ENCODE measurements around the gene DCHS2.
"Not testable (repeated sequence)": the region's sequence is repeated elsewhere in the genome, so short reads cannot be mapped to it uniquely, and the experiment has no call there.

The DCHS2 gene

DNA sequence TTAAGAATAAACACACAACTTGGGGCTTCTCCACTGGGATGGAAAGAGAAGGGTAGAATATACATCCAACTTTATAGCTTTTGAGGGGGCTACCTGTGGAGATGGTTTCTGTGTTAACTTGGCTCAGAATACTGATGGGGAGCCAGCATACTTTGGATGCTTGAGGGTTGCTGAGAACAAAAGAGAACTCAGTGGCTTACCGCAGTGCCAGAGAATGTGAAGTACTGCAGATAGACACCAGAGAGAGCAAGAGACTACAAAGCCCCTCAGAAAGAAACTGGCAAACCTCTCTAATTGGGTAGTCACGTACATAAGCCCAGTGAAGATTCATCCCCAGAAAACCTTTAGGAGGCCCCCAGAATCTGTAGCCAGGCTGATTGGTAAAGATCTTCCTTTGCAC is 214.4 kb downstream of the DCHS2 start:
- DNase-seq (ENCODE audit: extremely low spot score, insufficient read length, low read depth) (no peak), FAIRE-seq (no peak)

DNA sequence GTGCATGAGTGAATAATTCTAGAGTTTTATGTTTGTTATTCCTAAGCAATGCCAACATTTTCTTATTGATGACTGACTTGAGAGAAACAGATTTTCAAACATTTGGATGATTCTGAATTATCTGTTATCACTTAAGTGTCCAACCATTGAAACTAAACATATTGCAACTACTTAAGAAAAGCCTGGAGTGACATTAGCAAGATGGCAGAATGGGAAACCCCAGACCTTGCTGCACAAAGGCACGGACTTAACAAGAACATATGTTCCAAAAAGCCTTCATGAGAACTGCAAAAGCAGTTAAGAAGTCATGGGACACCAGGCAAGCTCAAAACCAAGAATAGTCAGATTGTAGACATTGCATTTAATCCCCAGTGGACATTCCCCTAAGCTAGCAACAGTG is 215.1 kb downstream of the DCHS2 start:
- no peak for DNase-seq (ENCODE audit: extremely low spot score, insufficient read length, low read depth)
- no peak for FAIRE-seq

DNA sequence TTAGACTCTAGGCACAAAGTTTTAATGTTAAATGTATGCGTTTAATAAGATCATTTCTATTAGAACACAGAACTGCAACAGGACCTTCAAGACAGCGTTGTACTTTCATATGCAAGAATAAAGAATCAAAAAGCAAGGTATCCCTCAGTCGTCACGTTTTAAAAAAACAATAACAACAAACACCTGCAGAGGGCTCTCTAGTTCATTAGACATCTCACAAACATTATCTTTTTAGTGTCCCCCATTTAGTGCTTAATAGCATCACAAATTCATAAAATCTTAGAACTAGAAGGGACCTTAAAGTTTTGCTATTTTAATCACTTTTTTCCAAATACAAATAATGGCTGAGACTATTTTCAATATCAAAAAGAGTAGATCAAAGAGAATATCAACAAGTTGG is 236.6 kb downstream of the DCHS2 start:
- no peak for DNase-seq (ENCODE audit: extremely low spot score, insufficient read length, low read depth)
- no peak for FAIRE-seq

DNA sequence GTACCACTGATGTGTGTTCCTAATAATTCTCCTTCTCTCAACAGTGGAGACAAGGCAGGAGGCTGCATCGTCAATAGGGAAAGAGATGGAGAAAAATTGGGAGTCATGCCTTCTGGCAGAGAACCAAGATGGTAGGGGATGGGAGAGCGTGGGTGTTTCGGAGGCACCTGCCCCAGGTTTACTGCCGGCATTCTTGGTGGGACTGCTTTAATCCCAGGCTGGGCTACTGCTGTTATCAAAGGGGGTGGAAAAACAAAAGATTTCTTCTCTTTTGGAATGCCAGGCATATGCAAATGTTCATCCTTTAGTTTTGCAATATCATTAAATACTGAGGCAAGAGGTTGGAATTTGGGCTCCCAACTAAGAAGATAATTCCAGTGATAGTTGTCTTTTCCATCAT is 257.0 kb downstream of the DCHS2 start:
- FAIRE-seq (no peak), DNase-seq (ENCODE audit: extremely low spot score, insufficient read length, low read depth) (no peak)

DNA sequence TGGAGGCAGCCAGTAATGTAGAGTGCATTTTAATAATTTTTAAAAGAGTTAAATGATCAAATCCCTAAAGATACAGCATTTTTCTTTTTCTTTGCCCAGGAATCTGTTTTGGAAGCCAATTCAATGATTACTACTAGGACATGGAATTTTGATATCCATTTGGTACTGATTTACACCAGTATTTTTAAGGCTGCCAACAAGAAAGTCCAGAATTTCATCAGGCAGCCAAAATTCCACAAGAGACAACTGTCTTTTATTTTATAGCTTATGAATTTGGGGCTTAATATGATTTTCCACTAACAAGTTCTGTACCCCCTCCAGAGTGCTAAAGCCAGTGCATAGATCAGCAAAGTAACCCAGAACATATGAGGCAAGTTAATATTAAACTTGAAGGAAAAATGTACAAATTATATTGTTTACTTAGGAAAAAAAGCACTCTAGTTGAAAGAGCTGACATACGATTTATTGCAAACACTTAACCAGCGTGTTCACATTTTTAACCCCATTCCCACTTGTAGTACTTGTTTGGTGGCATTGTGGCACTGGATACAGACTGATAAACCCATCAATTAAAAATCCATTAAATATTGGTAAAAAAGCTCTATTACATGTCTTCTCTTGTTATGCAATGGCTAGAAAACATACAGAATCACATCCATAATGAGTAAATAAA is 259.7 kb downstream of the DCHS2 start:
- no peak for FAIRE-seq
- DNase-seq (ENCODE audit: extremely low spot score, insufficient read length, low read depth), result no peak

DNA sequence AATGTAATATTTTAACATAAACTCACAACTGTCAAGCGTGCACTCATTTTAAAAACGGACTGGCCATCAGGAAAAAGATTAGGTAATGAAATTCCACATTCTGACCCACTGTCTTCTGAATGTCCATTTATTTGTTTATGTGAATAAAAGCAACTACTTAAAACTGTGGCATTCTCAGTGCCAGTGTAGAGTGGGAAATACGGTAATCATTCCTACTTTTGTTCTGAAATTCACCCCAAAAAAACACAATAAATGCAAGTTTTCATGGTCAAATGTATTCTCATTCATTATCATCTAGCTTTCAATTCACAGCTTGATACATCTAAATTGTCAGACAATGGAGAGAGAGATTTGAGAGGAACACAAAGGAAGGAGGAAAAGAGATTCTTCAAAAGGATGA is 260.9 kb downstream of the DCHS2 start:
- no peak for FAIRE-seq
- no peak for DNase-seq (ENCODE audit: extremely low spot score, insufficient read length, low read depth)

DNA sequence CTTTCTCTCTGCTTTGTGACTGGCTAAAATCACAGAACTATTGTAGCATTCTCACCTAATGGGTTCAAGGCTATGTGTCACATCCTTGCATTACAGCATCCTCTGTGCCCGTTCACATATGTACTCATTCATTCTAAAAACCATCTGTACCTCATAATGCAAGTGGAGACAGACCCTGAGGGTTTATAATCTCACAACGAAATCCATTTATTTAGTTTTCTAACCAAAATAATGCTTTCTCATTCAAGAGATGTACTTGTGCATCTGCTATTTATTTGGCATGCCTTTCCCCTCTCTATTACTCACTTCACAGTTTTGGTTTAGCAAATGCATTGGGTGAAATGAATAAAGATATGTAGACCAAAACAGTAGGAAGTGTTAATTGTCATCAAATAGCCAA is 261.5 kb downstream of the DCHS2 start:
- no peak for FAIRE-seq
- no peak for DNase-seq (ENCODE audit: extremely low spot score, insufficient read length, low read depth)

DNA sequence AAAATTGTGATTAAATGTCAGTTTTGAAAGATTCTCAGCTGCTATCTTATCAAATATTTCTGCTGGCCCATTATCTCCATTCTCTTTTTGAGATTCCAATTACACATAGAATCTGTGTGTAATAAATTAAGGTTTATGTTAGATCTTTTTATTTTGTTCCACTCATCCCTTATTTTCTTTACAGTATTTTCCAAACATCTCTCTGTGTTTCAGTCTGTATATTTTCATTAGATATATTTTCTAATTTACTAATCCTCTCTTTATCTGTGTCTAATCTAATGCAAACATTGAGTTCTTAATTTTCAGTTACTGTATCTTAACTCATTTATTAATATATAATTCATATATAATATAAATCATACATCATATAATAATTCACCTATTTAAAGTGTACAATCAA is 268.7 kb downstream of the DCHS2 start:
- DNase-seq (ENCODE audit: extremely low spot score, insufficient read length, low read depth) (no peak), FAIRE-seq (no peak)

DNA sequence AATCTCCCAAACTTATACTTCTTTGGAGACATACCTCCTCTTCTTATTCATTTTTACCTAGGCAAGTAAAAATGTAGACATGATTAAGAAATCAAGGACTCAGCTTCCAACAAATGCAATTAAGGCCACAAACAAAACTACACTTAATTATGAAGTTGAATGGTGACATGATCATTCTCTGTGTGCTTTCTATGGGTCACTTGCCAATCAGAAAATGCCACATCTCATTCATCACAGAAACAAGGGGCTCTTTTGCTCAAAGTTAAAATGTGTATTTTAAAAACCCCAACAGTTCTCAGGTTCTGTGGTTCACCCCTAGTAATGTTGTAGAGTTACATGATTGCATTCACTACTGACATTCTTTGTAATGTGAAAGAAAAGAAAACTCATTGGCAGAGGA is 273.5 kb downstream of the DCHS2 start:
- no peak for DNase-seq (ENCODE audit: extremely low spot score, insufficient read length, low read depth)
- no peak for FAIRE-seq

DNA sequence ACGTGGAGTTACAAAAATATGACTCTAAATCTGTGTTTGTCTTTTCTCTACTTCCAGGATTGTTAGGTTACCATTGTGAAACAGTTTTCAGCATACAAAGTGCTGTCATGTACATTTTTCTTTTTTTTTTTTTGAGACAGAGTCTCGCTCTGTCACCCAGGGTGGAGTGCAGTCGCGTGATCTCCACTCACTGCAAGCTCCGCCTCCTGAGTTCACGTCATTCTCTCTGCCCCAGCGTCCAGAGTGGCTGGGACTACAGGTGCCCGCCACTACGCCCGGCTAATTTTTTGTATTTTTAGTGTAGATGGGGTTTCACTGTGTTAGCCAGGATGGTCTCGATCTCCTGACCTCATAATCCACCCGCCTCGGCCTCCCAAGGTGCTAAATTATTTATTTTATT is 274.2 kb downstream of the DCHS2 start:
- not testable (repeated sequence) for DNase-seq (ENCODE audit: extremely low spot score, insufficient read length, low read depth); FAIRE-seq

DNA sequence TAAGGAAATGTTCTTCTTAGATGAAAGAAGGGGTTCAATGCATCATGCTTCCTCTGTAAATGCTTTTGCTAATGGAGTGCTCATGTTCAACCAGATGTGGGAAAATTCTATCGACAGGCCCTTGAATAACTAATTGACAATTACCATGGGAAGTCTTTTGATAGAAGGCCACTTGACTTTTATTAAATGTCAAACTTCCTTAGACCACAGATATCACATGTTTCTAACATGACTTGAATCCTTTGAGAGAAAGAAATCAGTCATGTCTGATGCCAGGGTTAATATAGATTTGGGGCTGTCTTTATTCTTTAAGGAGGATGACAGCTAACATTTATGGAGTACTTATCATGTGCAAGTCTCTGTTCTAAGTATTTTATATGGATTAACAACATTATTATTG is 280.1 kb downstream of the DCHS2 start:
- FAIRE-seq, result no peak
- DNase-seq (ENCODE audit: extremely low spot score, insufficient read length, low read depth), result no peak

DNA sequence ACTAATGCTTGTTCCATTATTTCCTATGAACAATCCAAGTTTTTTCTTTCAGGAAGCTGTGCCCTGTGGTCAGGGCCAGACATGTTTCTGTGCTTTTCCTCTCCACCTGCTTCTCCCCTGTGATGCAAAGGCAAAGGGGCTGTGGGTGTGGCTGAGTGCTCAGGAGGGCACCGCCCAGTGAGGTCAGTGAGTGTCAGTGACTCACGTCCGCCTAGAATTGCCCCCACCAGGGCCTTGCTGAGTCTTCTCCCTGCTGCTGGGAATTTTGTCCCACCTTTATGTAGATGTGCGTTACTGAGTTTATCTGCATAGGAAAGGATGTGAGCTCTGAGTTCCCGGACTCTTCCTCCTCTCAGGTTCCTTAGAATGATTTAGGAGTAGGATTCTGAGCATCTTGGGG is 283.2 kb downstream of the DCHS2 start:
- FAIRE-seq (no peak), DNase-seq (ENCODE audit: extremely low spot score, insufficient read length, low read depth) (no peak)

DNA sequence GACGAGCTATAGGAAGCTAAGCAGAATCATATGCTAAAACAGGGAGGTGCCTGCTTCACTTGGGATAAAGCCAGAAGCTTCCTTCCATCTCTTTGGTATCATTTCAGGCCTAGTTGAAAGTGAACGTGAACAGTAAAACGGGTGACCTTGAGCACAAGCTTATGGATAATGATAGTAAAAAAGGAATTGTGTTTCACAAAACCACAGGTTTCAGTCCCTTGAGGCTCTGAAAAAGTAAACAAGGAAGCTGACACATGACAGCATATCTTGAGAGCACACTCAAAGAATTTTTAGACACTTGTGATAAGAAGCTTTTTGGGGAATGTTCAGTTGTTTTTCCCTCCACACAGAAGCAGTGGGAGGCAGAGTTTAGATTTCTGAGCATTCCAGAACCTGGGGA is 286.1 kb downstream of the DCHS2 start:
- DNase-seq (ENCODE audit: extremely low spot score, insufficient read length, low read depth), result no peak
- FAIRE-seq, result no peak

DNA sequence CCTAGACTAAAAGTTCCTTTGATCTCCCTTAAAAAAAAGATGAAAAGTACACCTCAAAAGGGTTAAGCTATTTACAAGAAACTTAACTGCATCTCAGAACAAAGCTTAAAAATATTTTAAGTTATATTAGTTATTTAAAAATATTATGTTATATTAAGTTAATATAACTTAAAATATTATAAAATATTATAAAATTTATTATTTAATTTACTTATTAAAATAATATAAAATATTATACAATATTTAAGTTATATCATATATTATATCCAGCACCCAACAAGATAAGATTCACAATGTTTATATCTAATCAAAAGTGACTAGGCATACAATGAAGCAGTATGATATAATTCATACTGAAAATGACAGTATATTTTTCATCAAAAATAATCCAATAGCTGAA is 296.9 kb downstream of the DCHS2 start:
- FAIRE-seq, result no peak
- no peak for DNase-seq (ENCODE audit: extremely low spot score, insufficient read length, low read depth)

DNA sequence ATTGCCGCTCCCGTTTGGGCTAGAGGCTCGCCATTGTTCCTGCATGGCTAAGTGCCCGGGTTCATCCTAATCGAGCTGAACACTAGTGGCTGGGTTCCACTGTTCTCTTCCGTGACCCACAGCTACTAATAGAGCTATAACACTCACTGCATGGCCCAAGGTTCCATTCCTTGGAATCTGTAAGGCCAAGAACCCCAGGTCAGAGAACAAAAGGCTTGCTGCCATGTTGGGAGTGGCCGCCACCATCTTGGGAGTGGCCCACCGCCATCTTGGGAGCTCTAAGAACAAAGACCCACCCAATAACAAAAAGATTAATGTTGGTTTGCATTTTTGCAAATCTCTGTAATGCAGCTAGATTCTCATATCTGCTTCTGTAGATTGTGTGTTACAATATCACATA is 299.0 kb downstream of the DCHS2 start:
- FAIRE-seq (no peak), DNase-seq (ENCODE audit: extremely low spot score, insufficient read length, low read depth) (no peak)

DNA sequence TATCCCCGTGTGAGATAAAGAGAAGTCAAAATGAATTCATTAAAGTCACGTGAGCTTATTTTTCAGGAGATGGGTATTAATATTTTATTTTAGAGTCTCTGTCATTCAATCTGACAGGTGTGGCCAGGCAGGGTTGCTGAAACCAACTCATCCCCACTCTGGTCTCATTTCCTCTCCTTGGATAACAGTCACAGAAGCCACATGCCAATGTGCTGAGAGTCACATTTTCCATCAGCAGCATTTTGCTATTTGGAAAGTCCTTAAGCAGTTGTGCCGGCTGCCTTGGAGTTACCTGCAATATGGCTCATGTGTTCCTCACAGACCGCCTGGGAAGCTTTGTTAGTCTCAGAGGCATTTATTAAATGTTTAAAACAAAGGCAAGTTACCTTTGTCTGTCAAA is 302.3 kb downstream of the DCHS2 start:
- no peak for FAIRE-seq

DNA sequence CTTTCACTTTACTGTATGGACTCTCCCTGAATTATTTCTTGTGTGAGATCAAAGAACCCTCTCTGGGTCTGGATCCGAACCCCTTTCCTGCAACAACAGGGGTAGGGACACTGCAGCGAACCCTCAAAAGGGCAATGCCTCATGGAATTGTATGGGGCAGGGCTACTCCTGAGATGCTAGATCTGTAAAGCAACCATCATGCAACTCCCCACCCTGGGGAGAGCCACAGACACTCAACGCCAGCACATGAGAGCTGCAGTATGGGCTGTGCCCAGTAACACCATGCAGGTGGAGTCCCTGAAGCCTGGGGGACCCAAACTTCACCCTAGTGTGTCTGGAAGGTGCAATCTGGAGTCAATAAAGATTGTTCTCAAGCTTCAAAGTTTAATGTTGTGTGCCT is 304.7 kb downstream of the DCHS2 start:
- DNase-seq (ENCODE audit: extremely low spot score, insufficient read length, low read depth), result no peak
- FAIRE-seq, result no peak

More for the DNA sequence above, 302.3 kb downstream of the DCHS2 start:
- DNase-seq (ENCODE audit: extremely low spot score, insufficient read length, low read depth), result no peak

DNA sequence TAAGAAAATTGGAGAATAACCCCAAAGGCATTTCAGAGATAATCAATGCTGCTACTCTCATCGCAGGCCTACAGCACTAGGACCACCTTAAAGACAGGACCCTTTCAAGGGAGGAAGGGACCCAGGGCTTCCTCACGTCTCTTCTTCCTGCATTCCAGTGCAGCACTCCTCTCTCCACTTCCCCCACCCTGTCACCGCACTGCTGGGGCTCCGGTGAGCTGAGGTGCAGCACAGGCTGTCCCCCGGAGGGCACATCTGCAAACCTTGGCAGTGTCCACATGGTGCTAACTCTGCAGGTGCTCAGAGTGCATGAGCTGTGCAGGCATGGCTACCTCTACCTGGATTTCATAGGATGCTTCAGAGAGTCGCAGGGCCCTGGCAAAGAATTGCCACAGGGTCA is 305.6 kb downstream of the DCHS2 start:
- no peak for FAIRE-seq
- no peak for DNase-seq (ENCODE audit: extremely low spot score, insufficient read length, low read depth)

DNA sequence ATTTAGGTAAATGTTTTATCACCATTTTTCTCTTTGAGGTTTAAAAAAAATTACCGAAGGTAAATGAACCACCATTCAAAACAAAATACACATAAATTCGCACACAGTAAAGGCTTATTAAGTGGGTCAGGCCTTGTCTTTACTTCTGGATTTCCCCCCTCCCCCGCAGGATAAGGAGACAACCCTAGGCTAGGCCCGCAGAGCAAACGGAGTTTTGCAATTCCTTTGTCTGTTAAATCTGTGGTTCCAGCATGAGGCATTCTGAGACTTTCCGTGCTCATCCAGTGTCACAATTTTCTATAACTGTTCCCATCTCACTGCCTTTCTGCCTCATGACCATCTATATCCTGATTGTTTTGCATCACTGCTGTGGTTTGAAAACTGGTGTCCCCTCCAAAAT is 307.4 kb downstream of the DCHS2 start:
- no peak for FAIRE-seq
- no peak for DNase-seq (ENCODE audit: extremely low spot score, insufficient read length, low read depth)

DNA sequence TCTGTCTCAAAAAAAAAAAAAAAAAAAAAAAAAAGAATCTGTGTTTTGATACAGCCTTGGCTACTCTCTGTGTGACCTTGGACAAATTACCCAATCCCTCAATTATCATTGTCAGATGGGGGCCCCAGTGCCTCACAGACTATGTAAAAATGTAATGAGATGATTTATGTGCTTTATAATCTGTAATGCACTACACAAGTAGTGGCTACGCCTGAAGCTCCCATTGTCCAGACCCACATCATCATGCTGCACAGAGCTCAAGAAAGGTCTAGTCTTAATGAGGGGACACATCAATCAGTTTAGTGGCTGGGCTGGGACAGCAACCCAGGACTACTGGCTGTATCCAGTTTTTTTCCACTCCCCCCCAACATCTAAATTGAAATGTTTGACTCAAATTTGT is 308.3 kb downstream of the DCHS2 start:
- DNase-seq (ENCODE audit: extremely low spot score, insufficient read length, low read depth) (no peak), FAIRE-seq (no peak)

Data from GM18507 (cell line).